A549 (cell line): ENCODE measurements around the gene SOX8.

Experiments used
- EP300 ChIP-seq, 2 experiments: fragments of >200 bp; sonication (Bioruptor Twin); formaldehyde crosslinking; IDR thresholded peaks; 2 replicates in 1 of 2; 3 replicates in 1 of 2; pipeline ENCODE4 v1.6.1; 2016 to 2017
- JUN ChIP-seq, 2 experiments: fragments of >200 bp; sonication (Bioruptor Twin); formaldehyde crosslinking; IDR thresholded peaks; 2 replicates in 1 of 2; 3 replicates in 1 of 2; pipeline ENCODE4 v1.6.1; 2016 to 2017
- JUNB ChIP-seq: fragments of >200 bp; sonication (Bioruptor Twin); formaldehyde crosslinking; IDR thresholded peaks from 2 replicates; pipeline ENCODE4 v1.6.1; 2016
- KDM1A ChIP-seq: fragments of 200-600 bp; sonication (generic); IDR thresholded peaks from 2 replicates; pipeline ENCODE4 v1.6.1; 2016; ENCODE audit warnings: low read depth, mild to moderate bottlenecking
- MAZ ChIP-seq: fragments of 150-350 bp; IDR thresholded peaks from 2 replicates; pipeline ENCODE4 v1.6.1; 2014; ENCODE audit warnings: antibody characterized with exemption, low read depth, low read length, borderline replicate concordance
- NFE2L2 ChIP-seq: fragments of 150-350 bp; conservative IDR thresholded peaks from 2 replicates; pipeline ENCODE4 v1.6.1; 2014; ENCODE audit warnings: low read length
- POLR2A ChIP-seq: IDR thresholded peaks from 2 replicates; pipeline ENCODE4 v1.6.1; 2012; ENCODE audit warnings: mild to moderate bottlenecking, low read length
- RFX5 ChIP-seq: fragments of 450-650 bp; IDR thresholded peaks from 2 replicates; pipeline ENCODE4 v1.7.1; 2014; ENCODE audit warnings: antibody characterized with exemption, mild to moderate bottlenecking, moderate library complexity
- USF2 ChIP-seq: fragments of 450-650 bp; IDR thresholded peaks from 2 replicates; pipeline ENCODE4 v1.6.1; 2014; ENCODE audit warnings: antibody characterized with exemption
- TF ChIP-seq, protein P1 (sequence below): fragments of >200 bp; sonication (Bioruptor Twin); formaldehyde crosslinking; IDR thresholded peaks from 3 replicates; pipeline ENCODE4 v1.5.1; 2016
- TF ChIP-seq, protein P2 (sequence below): fragments of 200-600 bp; sonication (generic); IDR thresholded peaks from 2 replicates; pipeline ENCODE4 v1.6.1; 2016; ENCODE audit warnings: antibody characterized with exemption, mild to moderate bottlenecking, moderate library complexity

DNA sequence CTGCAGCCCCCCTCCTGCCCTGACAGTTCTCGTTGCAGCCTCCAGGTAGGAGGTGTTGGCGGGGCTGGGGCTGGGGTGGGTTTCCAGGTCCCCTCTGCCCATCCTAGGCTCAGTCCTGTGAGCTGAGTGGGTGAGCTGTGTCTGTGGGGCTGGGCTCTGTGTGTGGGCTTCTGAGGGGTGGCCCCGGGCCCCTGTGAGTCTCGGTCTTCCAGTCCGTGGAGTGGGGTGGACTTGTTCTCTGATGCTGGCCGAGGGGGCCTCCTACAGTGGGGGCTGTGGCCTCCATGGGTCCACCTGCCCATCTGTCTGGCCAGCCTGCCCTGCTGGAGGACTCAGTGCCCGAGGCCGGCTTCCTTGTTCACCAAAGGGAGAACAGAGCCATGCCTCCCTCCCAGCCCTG, 32.7 kb downstream of the SOX8 start:
- TF ChIP-seq KDM1A (no peak), NFE2L2 (no peak), JUN (IDR thresholded peaks at IDR 0.05) (no peak), JUNB (no peak), POLR2A (no peak), MAZ (no peak), USF2 (no peak), RFX5 (no peak), EP300 (IDR thresholded peaks at IDR 0.05) (no peak)
- TF ChIP-seq, protein P1, sequence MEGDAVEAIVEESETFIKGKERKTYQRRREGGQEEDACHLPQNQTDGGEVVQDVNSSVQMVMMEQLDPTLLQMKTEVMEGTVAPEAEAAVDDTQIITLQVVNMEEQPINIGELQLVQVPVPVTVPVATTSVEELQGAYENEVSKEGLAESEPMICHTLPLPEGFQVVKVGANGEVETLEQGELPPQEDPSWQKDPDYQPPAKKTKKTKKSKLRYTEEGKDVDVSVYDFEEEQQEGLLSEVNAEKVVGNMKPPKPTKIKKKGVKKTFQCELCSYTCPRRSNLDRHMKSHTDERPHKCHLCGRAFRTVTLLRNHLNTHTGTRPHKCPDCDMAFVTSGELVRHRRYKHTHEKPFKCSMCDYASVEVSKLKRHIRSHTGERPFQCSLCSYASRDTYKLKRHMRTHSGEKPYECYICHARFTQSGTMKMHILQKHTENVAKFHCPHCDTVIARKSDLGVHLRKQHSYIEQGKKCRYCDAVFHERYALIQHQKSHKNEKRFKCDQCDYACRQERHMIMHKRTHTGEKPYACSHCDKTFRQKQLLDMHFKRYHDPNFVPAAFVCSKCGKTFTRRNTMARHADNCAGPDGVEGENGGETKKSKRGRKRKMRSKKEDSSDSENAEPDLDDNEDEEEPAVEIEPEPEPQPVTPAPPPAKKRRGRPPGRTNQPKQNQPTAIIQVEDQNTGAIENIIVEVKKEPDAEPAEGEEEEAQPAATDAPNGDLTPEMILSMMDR: no peak
- TF ChIP-seq, protein P2, sequence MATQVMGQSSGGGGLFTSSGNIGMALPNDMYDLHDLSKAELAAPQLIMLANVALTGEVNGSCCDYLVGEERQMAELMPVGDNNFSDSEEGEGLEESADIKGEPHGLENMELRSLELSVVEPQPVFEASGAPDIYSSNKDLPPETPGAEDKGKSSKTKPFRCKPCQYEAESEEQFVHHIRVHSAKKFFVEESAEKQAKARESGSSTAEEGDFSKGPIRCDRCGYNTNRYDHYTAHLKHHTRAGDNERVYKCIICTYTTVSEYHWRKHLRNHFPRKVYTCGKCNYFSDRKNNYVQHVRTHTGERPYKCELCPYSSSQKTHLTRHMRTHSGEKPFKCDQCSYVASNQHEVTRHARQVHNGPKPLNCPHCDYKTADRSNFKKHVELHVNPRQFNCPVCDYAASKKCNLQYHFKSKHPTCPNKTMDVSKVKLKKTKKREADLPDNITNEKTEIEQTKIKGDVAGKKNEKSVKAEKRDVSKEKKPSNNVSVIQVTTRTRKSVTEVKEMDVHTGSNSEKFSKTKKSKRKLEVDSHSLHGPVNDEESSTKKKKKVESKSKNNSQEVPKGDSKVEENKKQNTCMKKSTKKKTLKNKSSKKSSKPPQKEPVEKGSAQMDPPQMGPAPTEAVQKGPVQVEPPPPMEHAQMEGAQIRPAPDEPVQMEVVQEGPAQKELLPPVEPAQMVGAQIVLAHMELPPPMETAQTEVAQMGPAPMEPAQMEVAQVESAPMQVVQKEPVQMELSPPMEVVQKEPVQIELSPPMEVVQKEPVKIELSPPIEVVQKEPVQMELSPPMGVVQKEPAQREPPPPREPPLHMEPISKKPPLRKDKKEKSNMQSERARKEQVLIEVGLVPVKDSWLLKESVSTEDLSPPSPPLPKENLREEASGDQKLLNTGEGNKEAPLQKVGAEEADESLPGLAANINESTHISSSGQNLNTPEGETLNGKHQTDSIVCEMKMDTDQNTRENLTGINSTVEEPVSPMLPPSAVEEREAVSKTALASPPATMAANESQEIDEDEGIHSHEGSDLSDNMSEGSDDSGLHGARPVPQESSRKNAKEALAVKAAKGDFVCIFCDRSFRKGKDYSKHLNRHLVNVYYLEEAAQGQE: no peak
